ENCODE results near the gene KDM1A. TPM values are rescaled to one million over a fixed set of nuclear protein-coding genes. Genes with fewer than 3 reads are reported as not detected.

The KDM1A gene
- polyA plus RNA-seq, 3 donors = 22.1 to 30.2 (median 24.1) TPM

DNA sequence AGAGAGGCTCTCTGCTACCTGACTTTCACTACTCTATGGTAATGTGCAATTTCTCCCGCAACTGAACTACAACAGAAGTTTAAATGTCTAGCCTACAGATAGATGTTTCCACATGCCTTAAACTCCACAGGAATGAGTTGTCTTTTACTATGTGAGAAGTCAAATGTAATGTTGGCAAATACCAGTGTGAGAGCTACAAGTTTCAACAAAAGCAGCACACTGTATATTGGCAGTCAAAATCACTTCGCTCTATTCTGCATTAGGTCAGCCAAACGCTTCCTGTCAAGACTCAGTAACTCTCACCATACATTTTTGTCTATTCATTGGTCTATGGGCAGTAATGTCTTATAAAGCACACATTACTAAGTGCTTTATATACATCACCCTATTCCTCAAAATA lies 107.5 kb downstream of the KDM1A start:
- intact Hi-C loops (cut with micrococcal nuclease) = no loop called here
- DNase-seq = no peak
- Histone ChIP-seq H3K27me3 (ENCODE audit: control insufficient read depth in 2 of 2, insufficient read depth in 2 of 2, low read length in 2 of 2) (no peaks in the 10 kb centered on the region), H3K27ac (ENCODE audit: low read depth in 1 of 2, low read length in 2 of 2) (no peak overlapping the region), H3K79me2 (ENCODE audit: insufficient read depth, low read length) (peaks cover 13% of the 10 kb centered on the region), H3K4me1 (ENCODE audit: control insufficient read depth in 1 of 2, insufficient read depth in 2 of 2, low read length in 2 of 2) (peaks cover 0 to 6% of the 10 kb centered on the region in 2 donors), H3K9me3 (replicated peaks in 1 of 2; ENCODE audit: control insufficient read depth in 1 of 2, insufficient read depth in 1 of 2, low read length in 2 of 2) (no peaks in the 10 kb centered on the region), H3K4me3 (replicated peaks in 1 of 3; ENCODE audit: low read depth in 2 of 3, low read length in 3 of 3) (no peak overlapping the region), H3K9ac (ENCODE audit: insufficient read depth, low read length, poor library complexity, severe bottlenecking) (no peak overlapping the region), H4K20me1 (ENCODE audit: insufficient read depth, low read length) (peaks cover 40% of the 10 kb centered on the region), H3K36me3 (replicated peaks in 1 of 2; ENCODE audit: control insufficient read depth in 1 of 2, insufficient read depth in 2 of 2, low read length in 2 of 2) (no peaks in the 10 kb centered on the region), H3K4me2 (replicated peaks; ENCODE audit: extremely low read depth, low read length, poor library complexity, severe bottlenecking) (no peak overlapping the region), H2AFZ (ENCODE audit: insufficient read depth, low read depth, low read length, poor library complexity, severe bottlenecking) (no peak overlapping the region)
- WGBS (ENCODE audit: insufficient coverage) = no CpG with 5 or more reads among the region's 3 CpGs
- Mint-ChIP-seq H3K27me3 (ENCODE audit: low read depth in 3 of 3) (no peaks in the 10 kb centered on the region), H3K4me1 (peaks cover 9% of the 10 kb centered on the region), H3K4me3 (no peak overlapping the region), H3K27ac (no peak overlapping the region), H3K9me3 (no peaks in the 10 kb centered on the region), H3K36me3 (peaks cover 0 to 3% of the 10 kb centered on the region in 2 donors)
- no peak for TF ChIP-seq CTCF (IDR thresholded peaks at IDR 0.05)

GRCh38 chr1:23129846-23130245 lies 110.6 kb downstream of the KDM1A start:
- H3K36me3 ChIP-seq (replicated peaks in 1 of 2; ENCODE audit: control insufficient read depth in 1 of 2, insufficient read depth in 2 of 2, low read length in 2 of 2) = no peaks in the 10 kb centered on the region
- H3K4me3 ChIP-seq (replicated peaks in 1 of 3; ENCODE audit: low read depth in 2 of 3, low read length in 3 of 3) = no peak overlapping the region
- H3K4me2 ChIP-seq (replicated peaks; ENCODE audit: extremely low read depth, low read length, poor library complexity, severe bottlenecking) = no peak overlapping the region
- H3K27me3 ChIP-seq (ENCODE audit: control insufficient read depth in 2 of 2, insufficient read depth in 2 of 2, low read length in 2 of 2) = no peaks in the 10 kb centered on the region
- no peaks in the 10 kb centered on the region for H3K9me3 Mint-ChIP-seq
- no peaks in the 10 kb centered on the region for H3K4me1 Mint-ChIP-seq
- intact Hi-C loops (cut with micrococcal nuclease) = no loop called here
- no peak for DNase-seq
- H2AFZ ChIP-seq (ENCODE audit: insufficient read depth, low read depth, low read length, poor library complexity, severe bottlenecking) = no peak overlapping the region
- H3K79me2 ChIP-seq (ENCODE audit: insufficient read depth, low read length) = peaks cover 20% of the 10 kb centered on the region
- peaks cover 35% of the 10 kb centered on the region for H4K20me1 ChIP-seq (ENCODE audit: insufficient read depth, low read length)
- H3K9ac ChIP-seq (ENCODE audit: insufficient read depth, low read length, poor library complexity, severe bottlenecking) = no peak overlapping the region
- no peaks in the 10 kb centered on the region for H3K9me3 ChIP-seq (replicated peaks in 1 of 2; ENCODE audit: control insufficient read depth in 1 of 2, insufficient read depth in 1 of 2, low read length in 2 of 2)
- peaks cover 0 to 3% of the 10 kb centered on the region in 2 donors for H3K36me3 Mint-ChIP-seq
- no peak overlapping the region for H3K27ac Mint-ChIP-seq
- H3K4me1 ChIP-seq (ENCODE audit: control insufficient read depth in 1 of 2, insufficient read depth in 2 of 2, low read length in 2 of 2) = no peaks in the 10 kb centered on the region
- no peak overlapping the region for H3K27ac ChIP-seq (ENCODE audit: low read depth in 1 of 2, low read length in 2 of 2)
- H3K27me3 Mint-ChIP-seq (ENCODE audit: low read depth in 3 of 3) = no peaks in the 10 kb centered on the region
- no peak overlapping the region for H3K4me3 Mint-ChIP-seq
- TF ChIP-seq CTCF (IDR thresholded peaks at IDR 0.05) = no peak

Measured in CD14-positive monocyte (primary cell).